GM10266 (cell line): ENCODE results near the gene PIK3R5.
A peak's percentile ranks its signal among the peaks of the same experiment; 100 is the strongest.

Experiments used
- DNase-seq: peaks from one replicate; pipeline ENCODE4 v3.0.0; 2012; ENCODE audit errors: extremely low spot score
- TF ChIP-seq, protein P1 (sequence below): IDR thresholded peaks from 2 replicates; pipeline ENCODE4 v1.5.1; 2012; ENCODE audit warnings: mild to moderate bottlenecking, low read depth; ENCODE audit not compliant: control insufficient read depth, insufficient read depth; ENCODE audit errors: missing control alignments

Gene PIK3R5, protein sequence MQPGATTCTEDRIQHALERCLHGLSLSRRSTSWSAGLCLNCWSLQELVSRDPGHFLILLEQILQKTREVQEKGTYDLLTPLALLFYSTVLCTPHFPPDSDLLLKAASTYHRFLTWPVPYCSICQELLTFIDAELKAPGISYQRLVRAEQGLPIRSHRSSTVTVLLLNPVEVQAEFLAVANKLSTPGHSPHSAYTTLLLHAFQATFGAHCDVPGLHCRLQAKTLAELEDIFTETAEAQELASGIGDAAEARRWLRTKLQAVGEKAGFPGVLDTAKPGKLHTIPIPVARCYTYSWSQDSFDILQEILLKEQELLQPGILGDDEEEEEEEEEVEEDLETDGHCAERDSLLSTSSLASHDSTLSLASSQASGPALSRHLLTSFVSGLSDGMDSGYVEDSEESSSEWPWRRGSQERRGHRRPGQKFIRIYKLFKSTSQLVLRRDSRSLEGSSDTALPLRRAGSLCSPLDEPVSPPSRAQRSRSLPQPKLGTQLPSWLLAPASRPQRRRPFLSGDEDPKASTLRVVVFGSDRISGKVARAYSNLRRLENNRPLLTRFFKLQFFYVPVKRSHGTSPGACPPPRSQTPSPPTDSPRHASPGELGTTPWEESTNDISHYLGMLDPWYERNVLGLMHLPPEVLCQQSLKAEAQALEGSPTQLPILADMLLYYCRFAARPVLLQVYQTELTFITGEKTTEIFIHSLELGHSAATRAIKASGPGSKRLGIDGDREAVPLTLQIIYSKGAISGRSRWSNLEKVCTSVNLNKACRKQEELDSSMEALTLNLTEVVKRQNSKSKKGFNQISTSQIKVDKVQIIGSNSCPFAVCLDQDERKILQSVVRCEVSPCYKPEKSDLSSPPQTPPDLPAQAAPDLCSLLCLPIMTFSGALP

GRCh38 chr17:8965394-8966168 lies at the start of gene PIK3R5:
Gene PIK3R5, minus strand, starts transcription at chr17:8965707. Its CDS starts 54,213 bp downstream, at chr17:8911494.
- TF ChIP-seq, protein P1, sequence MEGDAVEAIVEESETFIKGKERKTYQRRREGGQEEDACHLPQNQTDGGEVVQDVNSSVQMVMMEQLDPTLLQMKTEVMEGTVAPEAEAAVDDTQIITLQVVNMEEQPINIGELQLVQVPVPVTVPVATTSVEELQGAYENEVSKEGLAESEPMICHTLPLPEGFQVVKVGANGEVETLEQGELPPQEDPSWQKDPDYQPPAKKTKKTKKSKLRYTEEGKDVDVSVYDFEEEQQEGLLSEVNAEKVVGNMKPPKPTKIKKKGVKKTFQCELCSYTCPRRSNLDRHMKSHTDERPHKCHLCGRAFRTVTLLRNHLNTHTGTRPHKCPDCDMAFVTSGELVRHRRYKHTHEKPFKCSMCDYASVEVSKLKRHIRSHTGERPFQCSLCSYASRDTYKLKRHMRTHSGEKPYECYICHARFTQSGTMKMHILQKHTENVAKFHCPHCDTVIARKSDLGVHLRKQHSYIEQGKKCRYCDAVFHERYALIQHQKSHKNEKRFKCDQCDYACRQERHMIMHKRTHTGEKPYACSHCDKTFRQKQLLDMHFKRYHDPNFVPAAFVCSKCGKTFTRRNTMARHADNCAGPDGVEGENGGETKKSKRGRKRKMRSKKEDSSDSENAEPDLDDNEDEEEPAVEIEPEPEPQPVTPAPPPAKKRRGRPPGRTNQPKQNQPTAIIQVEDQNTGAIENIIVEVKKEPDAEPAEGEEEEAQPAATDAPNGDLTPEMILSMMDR, result peak; percentile 16
- DNase-seq, result peak; percentile 90

- TF ChIP-seq, protein P1, result no peak
- no peak for DNase-seq
Observed at GRCh38 chr17:9011001-9011400, 45.5 kb upstream of the PIK3R5 start.

DNA sequence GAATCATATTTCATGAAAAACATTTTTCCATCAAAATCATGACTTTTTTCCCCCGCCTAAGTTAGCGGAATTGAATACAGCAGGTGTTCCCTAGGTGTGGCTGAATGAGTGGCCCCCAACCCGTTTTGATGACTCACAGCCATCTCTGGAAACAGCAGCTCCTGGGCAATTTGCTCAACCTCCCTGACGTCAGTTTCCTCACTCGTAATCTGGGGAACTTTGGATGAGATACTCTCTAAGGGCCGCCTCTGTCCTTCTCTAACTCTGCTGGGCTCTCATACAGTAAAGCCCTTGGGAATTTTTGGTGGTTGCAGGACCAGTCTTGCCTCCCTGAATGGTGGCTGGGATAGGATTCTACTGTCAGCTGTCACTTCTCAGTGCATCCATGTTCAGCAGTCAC lies 44.2 kb upstream of the PIK3R5 start:
- TF ChIP-seq, protein P1, result no peak
- no peak for DNase-seq

DNA sequence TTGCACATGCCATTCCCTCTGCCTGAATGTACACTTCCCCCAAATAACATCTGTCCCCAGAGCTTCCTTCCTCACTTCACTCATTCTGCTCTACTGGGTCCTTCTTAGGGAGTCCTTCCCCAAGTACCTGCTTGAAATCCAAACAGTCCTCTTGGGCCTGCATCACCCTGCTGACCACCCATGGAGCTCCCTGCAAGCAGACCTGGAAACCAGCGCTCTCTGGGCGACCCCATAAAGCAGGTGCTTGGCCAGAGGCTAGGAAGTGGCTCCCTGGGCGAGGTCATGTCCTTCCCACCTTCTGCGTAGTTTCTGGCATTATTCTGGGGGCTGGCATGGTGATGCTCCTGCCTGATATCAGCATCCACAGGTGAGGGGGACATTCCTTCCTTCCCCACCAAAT lies 43.6 kb upstream of the PIK3R5 start:
- TF ChIP-seq, protein P1, result no peak
- no peak for DNase-seq

DNA sequence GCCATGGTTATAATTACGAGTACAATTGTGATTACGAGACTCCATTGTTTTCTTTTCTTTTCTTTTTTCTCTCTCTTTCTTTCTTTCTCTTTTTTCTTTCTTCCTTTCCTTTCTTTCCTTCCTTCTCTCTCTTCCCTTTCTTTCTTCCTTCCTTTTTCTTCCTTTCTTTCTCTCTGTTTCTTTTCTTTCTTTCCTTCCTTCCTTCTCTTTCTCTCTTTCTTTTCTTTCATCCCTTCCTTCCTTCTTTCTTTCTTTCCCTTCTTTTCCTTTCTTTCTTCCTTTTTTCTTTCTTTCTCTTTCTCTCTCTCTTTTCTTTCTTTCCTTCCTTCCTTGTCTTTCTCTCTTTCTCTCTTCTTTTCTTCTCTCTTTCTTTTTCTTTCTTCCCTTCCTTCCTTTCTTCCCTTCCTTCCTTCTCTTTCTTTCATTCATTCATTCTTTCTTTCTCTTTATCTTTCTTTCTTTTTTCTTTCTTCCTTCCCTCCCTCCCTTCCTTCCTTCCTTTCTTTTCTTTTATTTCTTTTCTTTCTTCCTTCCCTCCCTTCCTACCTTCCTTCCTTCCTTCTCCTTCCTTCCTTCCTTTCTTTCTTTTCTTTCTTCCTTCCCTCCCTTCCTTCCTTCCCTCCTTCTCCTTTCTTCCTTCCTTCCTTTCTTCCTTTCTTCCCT lies 41.7 kb upstream of the PIK3R5 start:
- TF ChIP-seq, protein P1, result no peak
- DNase-seq, result no peak

DNA sequence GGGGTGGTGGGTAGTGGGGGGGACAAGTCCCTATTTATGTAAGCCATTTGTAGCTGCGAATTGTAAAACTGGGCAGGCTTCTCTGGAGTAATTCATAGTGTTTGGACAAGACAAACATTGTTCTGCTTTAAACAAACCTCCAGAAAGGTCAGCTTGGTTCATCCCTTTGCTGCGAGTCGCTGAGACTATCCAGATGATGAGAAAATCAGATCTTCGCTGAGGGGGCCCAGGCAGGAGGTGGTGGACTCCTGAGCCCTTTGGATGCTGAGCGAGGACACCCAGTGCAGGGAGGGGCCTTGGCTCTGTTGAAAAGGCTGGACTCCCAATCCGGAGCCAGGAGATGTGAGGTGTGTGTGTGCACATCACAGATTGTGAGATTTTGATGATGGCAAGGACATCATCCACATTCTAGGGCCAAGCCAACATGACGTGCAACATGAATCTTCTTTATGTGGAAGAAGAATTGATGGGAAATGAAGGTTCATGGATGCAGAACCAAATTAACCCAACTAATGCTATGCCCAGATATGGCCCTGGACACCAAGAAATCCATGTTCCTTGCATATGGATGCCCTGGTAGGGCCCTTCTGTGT lies 40.8 kb upstream of the PIK3R5 start:
- TF ChIP-seq, protein P1, result no peak
- DNase-seq, result no peak
